H1 (cell line): ENCODE measurements around the gene RPRD1A. TPM values are rescaled to one million over a fixed set of nuclear protein-coding genes. Genes with fewer than 3 reads are reported as not detected.

Source experiments
- CTCF ChIA-PET: fragments of 300-600 bp; sonication (Branson Sonifier 250); formaldehyde crosslinking; loops from one replicate; lab custom pipeline; 2021; ENCODE audit not compliant: partially characterized antibody; lab: Charles Lee
- POLR2A ChIA-PET: fragments of 300-600 bp; sonication (Branson Sonifier 250); formaldehyde crosslinking; loops from one replicate; lab custom pipeline; 2021; ENCODE audit warnings: inconsistent platforms; ENCODE audit not compliant: partially characterized antibody; lab: Charles Lee
- DNase-seq, 2 experiments: peaks; one replicate each; pipeline versions ENCODE4 v3.0.0 to v3.0.0-alpha.2; 2010 to 2022; ENCODE audit warnings: low spot score in 2 of 2, low read depth in 1 of 2, mixed read lengths in 1 of 2
- FAIRE-seq: peaks from 2 replicates; lab custom pipeline; 2011; peaks lifted over from hg19 to GRCh38; lab: Jason Lieb, UNC
- H2AFZ ChIP-seq: 2 replicates; pipeline ENCODE4 v1.8.1; 2012; ENCODE audit warnings: low read length, inconsistent platforms
- H2AK5ac ChIP-seq: 2 replicates; pipeline ENCODE4 v1.6.1; 2013; ENCODE audit warnings: low read depth, low read length
- H2BK120ac ChIP-seq: replicated peaks from 2 replicates; pipeline ENCODE3; 2013; ENCODE audit warnings: low read depth, low read length, inconsistent platforms
- H2BK12ac ChIP-seq: 2 replicates; pipeline ENCODE4 v1.6.1; 2013; ENCODE audit warnings: low read depth, low read length
- H2BK15ac ChIP-seq: 2 replicates; pipeline ENCODE4 v1.6.1; 2013; ENCODE audit warnings: low read length
- H2BK20ac ChIP-seq: 2 replicates; pipeline ENCODE4 v1.6.1; 2013; ENCODE audit warnings: low read length
- H2BK5ac ChIP-seq: 2 replicates; pipeline ENCODE4 v1.6.1; 2013; ENCODE audit warnings: low read depth, low read length
- H3K14ac ChIP-seq: 2 replicates; pipeline ENCODE4 v1.6.1; 2013; ENCODE audit warnings: inconsistent platforms; ENCODE audit not compliant: insufficient read length
- H3K18ac ChIP-seq: 2 replicates; pipeline ENCODE4 v1.6.1; 2013; ENCODE audit warnings: low read length; ENCODE audit errors: extremely low read depth
- H3K23ac ChIP-seq: 2 replicates; pipeline ENCODE4 v1.6.1; 2013; ENCODE audit warnings: inconsistent platforms; ENCODE audit not compliant: insufficient read length
- H3K23me2 ChIP-seq: 2 replicates; pipeline ENCODE4 v1.6.1; 2013; ENCODE audit warnings: low read depth, low read length
- H3K27ac ChIP-seq: 2 replicates; pipeline ENCODE4 v1.6.1; 2011; ENCODE audit warnings: low read depth, low read length, inconsistent platforms
- H3K27me3 ChIP-seq, 4 experiments: replicated peaks in 1 of 4; 1 replicate in 1 of 4; 2 replicates in 3 of 4; pipeline versions ENCODE4 v1.6.1 to v1.8.1; 2011 to 2013; ENCODE audit warnings: low read length in 3 of 4, mild to moderate bottlenecking in 3 of 4, inconsistent platforms in 2 of 4, mixed read lengths in 2 of 4, moderate library complexity in 1 of 4; ENCODE audit not compliant: control insufficient read depth in 3 of 4, insufficient read depth in 3 of 4; ENCODE audit errors: extremely low read depth in 1 of 4
- H3K36me3 ChIP-seq, 4 experiments: 2 replicates each; pipeline versions ENCODE4 v1.6.1 to v1.8.1; 2011 to 2013; ENCODE audit warnings: mild to moderate bottlenecking in 4 of 4, low read length in 3 of 4, moderate library complexity in 2 of 4, control low read depth in 1 of 4, inconsistent platforms in 1 of 4; ENCODE audit not compliant: insufficient read depth in 4 of 4, control insufficient read depth in 2 of 4
- H3K4ac ChIP-seq: replicated peaks from 2 replicates; pipeline ENCODE3; 2013; ENCODE audit warnings: low read length, low read depth, mixed read lengths, inconsistent platforms; ENCODE audit not compliant: insufficient read length
- H3K4me1 ChIP-seq, 4 experiments: replicated peaks in 1 of 4; 1 replicate in 1 of 4; 2 replicates in 3 of 4; pipeline versions ENCODE4 v1.6.1 to v1.8.1; 2011 to 2013; ENCODE audit warnings: low read length in 3 of 4, inconsistent platforms in 2 of 4, mixed read lengths in 1 of 4; ENCODE audit not compliant: insufficient read depth in 4 of 4, control insufficient read depth in 3 of 4
- H3K4me2 ChIP-seq, 2 experiments: 2 replicates each; pipeline versions ENCODE4 v1.6.1 to v1.8.1; 2011 to 2013; ENCODE audit warnings: low read depth in 2 of 2, low read length in 2 of 2, control low read depth in 1 of 2, inconsistent platforms in 1 of 2, mild to moderate bottlenecking in 1 of 2; ENCODE audit not compliant: insufficient read depth in 1 of 2
- H3K4me3 ChIP-seq, 4 experiments: fragments of 200-600, 300-600 bp in 1 of 4; sonication (generic), shearing (Covaris generic), sonication (Bioruptor Twin) in 1 of 4; 2 replicates each; pipeline versions ENCODE4 v1.5.1 to v1.8.1; 2011 to 2016; ENCODE audit warnings: low read length in 4 of 4, low read depth in 3 of 4, control low read depth in 2 of 4, inconsistent platforms in 2 of 4, mild to moderate bottlenecking in 2 of 4, mixed read lengths in 1 of 4, moderate library complexity in 1 of 4; ENCODE audit not compliant: insufficient read depth in 2 of 4; ENCODE audit errors: extremely low read depth in 1 of 4
- H3K56ac ChIP-seq: replicated peaks from 2 replicates; pipeline ENCODE3; 2013; ENCODE audit warnings: low read depth, mild to moderate bottlenecking, mixed read lengths, low read length, inconsistent platforms; ENCODE audit not compliant: insufficient read length
- H3K79me1 ChIP-seq: 2 replicates; pipeline ENCODE4 v1.6.1; 2013; ENCODE audit warnings: low read depth, low read length, control low read depth
- H3K79me2 ChIP-seq, 2 experiments: 2 replicates each; pipeline versions ENCODE4 v1.6.1 to v1.8.1; 2012 to 2013; ENCODE audit warnings: low read length in 2 of 2, mild to moderate bottlenecking in 2 of 2, inconsistent platforms in 1 of 2; ENCODE audit not compliant: insufficient read depth in 2 of 2, control insufficient read depth in 1 of 2
- H3K9ac ChIP-seq, 4 experiments: replicated peaks in 1 of 4; 1 replicate in 1 of 4; 2 replicates in 3 of 4; pipeline versions ENCODE4 v1.6.1 to v1.8.1; 2011 to 2013; ENCODE audit warnings: low read depth in 3 of 4, low read length in 3 of 4, control low read depth in 2 of 4, mild to moderate bottlenecking in 2 of 4, moderate library complexity in 2 of 4, inconsistent platforms in 1 of 4; ENCODE audit errors: extremely low read depth in 1 of 4
- H3K9me3 ChIP-seq, 2 experiments: 2 replicates each; pipeline versions ENCODE4 v1.6.1 to v1.8.1; 2012 to 2013; ENCODE audit warnings: mild to moderate bottlenecking in 2 of 2, moderate library complexity in 2 of 2, control low read depth in 1 of 2, inconsistent platforms in 1 of 2, low read depth in 1 of 2, low read length in 1 of 2, mixed read lengths in 1 of 2; ENCODE audit not compliant: insufficient read depth in 2 of 2
- H4K20me1 ChIP-seq, 2 experiments: replicated peaks in 1 of 2; 2 replicates each; pipeline versions ENCODE3 to v1.8.1; 2011 to 2013; ENCODE audit warnings: inconsistent platforms in 2 of 2, low read length in 2 of 2, mild to moderate bottlenecking in 1 of 2; ENCODE audit not compliant: insufficient read depth in 2 of 2, control insufficient read depth in 1 of 2
- H4K5ac ChIP-seq: 2 replicates; pipeline ENCODE4 v1.6.1; 2013; ENCODE audit warnings: low read length, low read depth, mixed read lengths, inconsistent platforms; ENCODE audit not compliant: insufficient read length
- H4K8ac ChIP-seq: 2 replicates; pipeline ENCODE4 v1.8.0; 2013; ENCODE audit warnings: mild to moderate bottlenecking, moderate library complexity, low read length, inconsistent platforms; ENCODE audit not compliant: insufficient read depth; ENCODE audit errors: extremely low read depth
- H4K91ac ChIP-seq: replicated peaks from 2 replicates; pipeline ENCODE3; 2013; ENCODE audit warnings: low read length, mixed read lengths, inconsistent platforms; ENCODE audit not compliant: insufficient read length
- CBX5 ChIP-seq: fragments of 300-800, 300-1000 bp; sonication (generic); IDR thresholded peaks from 2 replicates; pipeline ENCODE4 v1.7.1; 2016; ENCODE audit warnings: antibody characterized with exemption, low read length, low read depth
- CHD1 ChIP-seq: IDR thresholded peaks from 2 replicates; pipeline ENCODE4 v1.6.1; 2012; ENCODE audit warnings: low read depth, low read length, improper control_type of control experiment
- GABPA ChIP-seq: IDR thresholded peaks from 2 replicates; pipeline ENCODE4 v1.6.1; 2011; ENCODE audit warnings: mild to moderate bottlenecking, low read length, moderate library complexity, borderline replicate concordance; ENCODE audit not compliant: insufficient read depth
- JUN ChIP-seq: IDR thresholded peaks from 2 replicates; pipeline ENCODE4 v1.6.1; 2011; ENCODE audit warnings: low read depth, mild to moderate bottlenecking, improper control_type of control experiment, low read length
- NRF1 ChIP-seq: IDR thresholded peaks from 2 replicates; pipeline ENCODE4 v1.6.1; 2011; ENCODE audit warnings: mild to moderate bottlenecking, low read depth, low read length, improper control_type of control experiment
- POU5F1 ChIP-seq: IDR thresholded peaks from 2 replicates; pipeline ENCODE4 v1.6.1; 2011; ENCODE audit warnings: low read depth, mild to moderate bottlenecking, low read length, moderate library complexity
- SP4 ChIP-seq: IDR thresholded peaks from 2 replicates; pipeline ENCODE4 v1.6.1; 2012; ENCODE audit warnings: low read length, inconsistent platforms
- TCF12 ChIP-seq: IDR thresholded peaks from 2 replicates; pipeline ENCODE4 v1.6.1; 2011; ENCODE audit warnings: low read depth, mild to moderate bottlenecking, low read length
- WGBS, 2 experiments: shearing (Covaris generic) in 1 of 2; methylation state at CpG; one replicate each; pipeline versions ENCODE4 v1.1.6 to v1.1.7; 2013 to 2015; ENCODE audit warnings: low lambda C conversion rate in 2 of 2, mixed read lengths in 2 of 2, inconsistent platforms in 1 of 2, low coverage in 1 of 2, missing lambda C conversion rate in 1 of 2; ENCODE audit not compliant: insufficient replicate concordance in 2 of 2, insufficient coverage in 1 of 2, insufficient read length in 1 of 2; ENCODE audit errors: extremely low coverage in 1 of 2, missing lambda C conversion rate in 1 of 2; 5-methylcytosine and 5-hydroxymethylcytosine counted together
- polyA plus RNA-seq, 7 experiments: library from polyadenylated mRNA; depleted of rRNA in 3 of 7; stranded (reverse) in 5 of 7; unstranded in 2 of 7; fragments of >200 nt in 5 of 7; fragments of 200-250 nt in 2 of 7; gene quantifications; 1 replicate in 5 of 7; 2 replicates in 1 of 7; 4 replicates in 1 of 7; pipeline versions ENCODE4 v1.2.1 to v1.2.3, GENCODE V29; 2011 to 2013; ENCODE audit warnings: missing spikeins in 2 of 7, mixed read lengths in 2 of 7
- total RNA-seq: library from RNA; stranded (reverse); fragmentation: NEBNext Ultra II Directional; extraction: Animal tissue kit (Norgen Biotek cat#: 25700); gene quantifications from 2 replicates; pipeline ENCODE4 v1.2.1, GENCODE V29; 2021

The RPRD1A gene
- total and polyA plus RNA-seq, 2 of the 8 experiments (the other 6 are each of a cell fraction or from before 2014, with no cell fraction given): 40.5 to 106 TPM

GRCh38 chr18:36066001-36066400 lies 1.4 kb downstream of the RPRD1A start:
- WGBS, 2 experiments: 58% methylated on average over 5 of the region's 5 CpGs; no CpG with 5 or more reads in 1 of the 2 experiments
- H3K9ac ChIP-seq: peak overlapping the region in 1 of 4 experiments; percentile 45; a peak in 1 of 7 replicates

More at GRCh38 chr18:36066001-36066400, 1.4 kb downstream of the RPRD1A start:
- peak overlapping the region; percentile 91 to 95 (median 93) for H3K4me3 ChIP-seq
- peaks cover 0 to 7% (median 3%) of the 10 kb centered on the region in 4 experiments; a peak in 3 of 7 replicates for H3K4me1 ChIP-seq
- H3K27me3 ChIP-seq: no peaks in the 10 kb centered on the region
- no peak overlapping the region for H2BK20ac ChIP-seq
- TF ChIP-seq SP4 (no peak), NRF1 (no peak), POU5F1 (no peak), CBX5 (no peak), JUN (no peak), TCF12 (no peak), GABPA (no peak), CHD1 (no peak)
- H3K56ac ChIP-seq: no peak overlapping the region
- H2AFZ ChIP-seq: no peak overlapping the region
- FAIRE-seq (peak; percentile 52), DNase-seq (no peak)
- H3K9me3 ChIP-seq: no peaks in the 10 kb centered on the region
- no peak overlapping the region for H4K5ac ChIP-seq
- H4K20me1 ChIP-seq: peaks cover 6 to 9% of the 10 kb centered on the region in 2 experiments
- no peak overlapping the region for H2BK5ac ChIP-seq
- no peaks in the 10 kb centered on the region for H3K79me1 ChIP-seq
- peaks cover 39 to 62% of the 10 kb centered on the region in 2 experiments for H3K79me2 ChIP-seq
- no peak overlapping the region for H3K27ac ChIP-seq
- no peak overlapping the region for H3K18ac ChIP-seq
- H2BK15ac ChIP-seq: no peak overlapping the region
- H3K4ac ChIP-seq: no peak overlapping the region
- H2BK120ac ChIP-seq: no peak overlapping the region
- POLR2A ChIA-PET: interaction anchor here (0.8 to 1.9 kb wide), 5 partner anchors 9 to 49 kb away, joined by 3 to 6 read pairs (median 4); no protein-coding TSS in a partner anchor
- no peak overlapping the region for H2BK12ac ChIP-seq
- peaks cover 0 to 4% (median 0%) of the 10 kb centered on the region in 4 experiments; a peak in 1 of 8 replicates for H3K36me3 ChIP-seq
- peaks cover 4% of the 10 kb centered on the region; the same call in 1 of the 2 replicates for H3K23me2 ChIP-seq
- peak overlapping the region; percentile 66 to 71 for H3K4me2 ChIP-seq
- no peak overlapping the region for H3K23ac ChIP-seq
- H4K8ac ChIP-seq: no peak overlapping the region
- no peak overlapping the region for H2AK5ac ChIP-seq
- H3K14ac ChIP-seq: no peak overlapping the region
- H4K91ac ChIP-seq: no peak overlapping the region
- CTCF ChIA-PET: interaction anchor here (1.5 kb wide), 1 partner anchor 48 kb away, joined by 3 read pairs; no protein-coding TSS in a partner anchor
